Measurements from ENCODE around the gene LRRC8E. TPM values are rescaled to one million over a fixed set of nuclear protein-coding genes. Genes with fewer than 3 reads are reported as not detected.
"Not testable (repeated sequence)": the region's sequence is repeated elsewhere in the genome, so short reads cannot be mapped to it uniquely, and the experiment has no call there.

LRRC8E gene
- total RNA-seq, 4 donors from 2014 or later = 0.79 to 1.5 TPM; not detected in 2

DNA sequence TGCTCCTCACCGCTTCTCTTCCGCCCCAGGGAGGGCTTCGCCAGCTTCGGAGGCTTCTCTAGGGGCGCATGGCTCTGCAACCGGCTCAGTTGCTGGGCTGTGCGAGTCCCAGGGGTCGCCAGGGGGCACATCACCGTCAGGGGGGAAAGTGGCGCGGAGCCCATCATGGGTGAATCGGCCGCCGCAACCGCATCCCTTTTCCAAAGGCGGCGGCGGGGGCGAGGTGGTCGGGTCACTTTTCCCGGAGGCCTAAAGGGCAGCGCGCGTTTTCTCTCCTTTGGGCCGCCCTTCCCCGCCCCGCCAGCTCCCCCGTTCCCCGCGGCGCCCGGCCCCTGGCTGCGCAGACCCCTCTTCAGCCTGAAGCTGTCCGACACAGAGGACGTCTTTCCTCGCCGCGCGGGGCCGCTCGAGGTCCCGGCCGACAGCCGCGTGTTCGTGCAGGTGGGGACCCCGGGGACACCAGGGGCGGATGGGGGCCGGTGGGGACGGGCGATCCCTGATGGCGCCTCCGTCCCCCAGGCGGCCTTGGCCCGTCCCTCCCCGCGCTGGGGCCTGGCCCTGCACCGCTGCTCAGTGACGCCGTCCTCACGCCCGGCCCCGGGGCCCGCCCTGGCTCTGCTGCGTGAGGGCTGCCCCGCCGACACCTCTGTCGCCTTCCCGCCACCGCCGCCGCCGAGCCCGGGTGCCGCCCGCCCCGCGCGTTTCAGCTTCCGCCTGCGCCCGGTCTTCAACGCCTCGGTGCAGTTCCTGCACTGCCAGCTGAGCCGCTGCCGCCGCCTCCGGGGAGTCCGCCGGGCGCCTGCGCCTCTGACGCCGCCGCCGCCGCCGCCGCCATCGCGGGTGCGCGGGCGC lies 28.0 kb downstream of the LRRC8E start:
- H3K4me1 ChIP-seq = peaks cover 19 to 46% (median 35%) of the 10 kb centered on the region in 4 donors
- H3K36me3 ChIP-seq = peaks cover 0 to 15% (median 8%) of the 10 kb centered on the region in 4 donors
- peak overlapping the region in 3 of 4 donors; percentile 5 to 41 (median 33) for H3K4me3 ChIP-seq
- in situ Hi-C loops (cut with MboI; ENCODE audit: low pct_ligation_motif_present in 1 of 4, low pct_unique_long_range_greater_than_20kb in 1 of 4, low sequenced_read_pairs in 3 of 4) = no loop called here
- 3% methylated on average over 40 of the region's 104 CpGs; no CpG with 5 or more reads in 1 of the 2 donors for WGBS, 2 donors (ENCODE audit: low coverage in 1 of 2)
- intact Hi-C loops (cut with DNase I; ENCODE audit: low total_unique reads) = no loop called here
- TF ChIP-seq CTCF (IDR thresholded peaks at IDR 0.05) = no peak
- TF ChIP-seq EP300 (IDR thresholded peaks at IDR 0.05; ENCODE audit: low read depth) = no peak
- TF ChIP-seq POLR2AphosphoS5 (IDR thresholded peaks at IDR 0.05) = no peak
- no peak for TF ChIP-seq POLR2A (IDR thresholded peaks at IDR 0.05)
- peak; percentile 50 for DNase-seq
- H3K27me3 ChIP-seq = peaks cover 59% of the 10 kb centered on the region
- peak overlapping the region in 1 of 4 donors; percentile 56 for H3K27ac ChIP-seq
- H3K9me3 ChIP-seq = no peaks in the 10 kb centered on the region

DNA sequence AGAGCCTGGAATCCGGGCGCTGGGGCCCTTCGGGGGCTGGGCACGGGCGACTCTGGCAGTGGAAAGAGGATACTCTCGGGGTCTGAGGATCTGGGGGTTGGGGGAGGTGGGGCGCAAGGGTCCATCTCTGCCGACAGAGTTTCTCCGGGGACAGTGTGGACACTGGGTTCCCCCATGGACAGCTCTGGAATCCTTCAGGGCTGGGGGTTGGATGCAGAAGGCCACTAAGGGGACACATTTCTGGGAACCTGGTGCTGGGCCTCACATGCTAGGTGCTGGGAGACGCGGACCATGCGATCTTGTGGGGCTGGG lies 28.6 kb downstream of the LRRC8E start:
- WGBS, 2 donors (ENCODE audit: low coverage in 1 of 2) = 6% methylated on average over 9 of the region's 12 CpGs; no CpG with 5 or more reads in 1 of the 2 donors
- H3K9me3 ChIP-seq = no peaks in the 10 kb centered on the region
- intact Hi-C loops (cut with DNase I; ENCODE audit: low total_unique reads) = no loop called here
- peak overlapping the region in 1 of 4 donors; percentile 56 for H3K27ac ChIP-seq
- H3K27me3 ChIP-seq = peaks cover 59% of the 10 kb centered on the region
- DNase-seq = no peak
- in situ Hi-C loops (cut with MboI; ENCODE audit: low pct_ligation_motif_present in 1 of 4, low pct_unique_long_range_greater_than_20kb in 1 of 4, low sequenced_read_pairs in 3 of 4) = no loop called here
- H3K4me3 ChIP-seq = peak overlapping the region in 2 of 4 donors; percentile 33 to 41
- TF ChIP-seq EP300 (IDR thresholded peaks at IDR 0.05; ENCODE audit: low read depth) = no peak
- no peak for TF ChIP-seq POLR2A (IDR thresholded peaks at IDR 0.05)
- no peak for TF ChIP-seq CTCF (IDR thresholded peaks at IDR 0.05)
- no peak for TF ChIP-seq POLR2AphosphoS5 (IDR thresholded peaks at IDR 0.05)
- peaks cover 0 to 11% (median 5%) of the 10 kb centered on the region in 4 donors for H3K36me3 ChIP-seq
- H3K4me1 ChIP-seq = peaks cover 25 to 52% (median 41%) of the 10 kb centered on the region in 4 donors

DNA sequence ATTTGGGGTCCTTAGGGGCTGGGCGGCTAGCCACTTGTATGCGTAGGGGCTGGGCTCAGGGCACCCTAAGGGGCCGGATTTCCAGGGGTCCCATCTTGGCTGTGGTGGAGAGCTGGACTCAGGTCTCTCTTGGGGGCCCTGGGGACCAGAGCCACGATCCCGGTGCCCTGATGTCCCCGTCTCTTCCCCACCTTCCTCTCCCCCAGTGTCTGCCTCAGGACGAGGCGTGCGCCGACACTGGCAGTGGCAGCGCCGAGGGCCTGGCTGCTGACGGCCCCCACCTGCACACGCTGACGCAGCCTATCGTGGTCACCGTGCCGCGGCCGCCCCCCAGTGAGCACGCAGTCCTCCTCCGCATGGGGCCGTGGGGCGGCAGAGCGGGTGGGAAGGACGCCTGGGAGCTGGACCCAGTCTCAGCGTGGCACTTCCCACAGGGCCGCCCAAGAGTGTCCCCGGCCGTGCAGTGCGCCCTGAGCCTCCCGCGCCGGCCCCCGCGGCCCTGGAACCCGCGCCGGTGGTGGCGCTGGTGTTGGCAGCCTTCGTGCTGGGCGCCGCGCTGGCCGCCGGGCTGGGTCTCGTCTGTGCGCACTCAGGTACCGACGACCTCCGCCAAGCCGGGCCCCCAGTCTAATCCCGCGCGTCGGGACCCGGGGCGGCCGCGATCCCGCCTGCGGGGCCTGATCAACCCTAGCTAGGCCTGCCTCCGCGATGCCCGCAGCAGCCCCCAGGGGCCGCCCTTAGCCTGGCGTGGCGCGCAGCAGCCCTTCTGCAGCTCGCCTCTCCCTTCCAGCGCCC lies 29.2 kb downstream of the LRRC8E start:
- WGBS, 2 donors (ENCODE audit: low coverage in 1 of 2) = 5% methylated on average over 33 of the region's 71 CpGs; no CpG with 5 or more reads in 1 of the 2 donors
- TF ChIP-seq POLR2AphosphoS5 (IDR thresholded peaks at IDR 0.05) = no peak
- TF ChIP-seq EP300 (IDR thresholded peaks at IDR 0.05; ENCODE audit: low read depth) = no peak
- peak; percentile 29 to 61 (median 57) for TF ChIP-seq CTCF (IDR thresholded peaks at IDR 0.05)
- TF ChIP-seq POLR2A (IDR thresholded peaks at IDR 0.05) = no peak
- Histone ChIP-seq H3K36me3 (peaks cover 0 to 9% (median 2%) of the 10 kb centered on the region in 4 donors), H3K27me3 (peaks cover 59% of the 10 kb centered on the region), H3K4me1 (peaks cover 28 to 58% (median 43%) of the 10 kb centered on the region in 4 donors), H3K27ac (peak overlapping the region in 2 of 4 donors; percentile 9 to 56), H3K9me3 (no peaks in the 10 kb centered on the region), H3K4me3 (peak overlapping the region; percentile 0 to 41 (median 24))
- DNase-seq = peak; percentile 69
- intact Hi-C loops (cut with DNase I; ENCODE audit: low total_unique reads) = no loop called here
- in situ Hi-C loops (cut with MboI; ENCODE audit: low pct_ligation_motif_present in 1 of 4, low pct_unique_long_range_greater_than_20kb in 1 of 4, low sequenced_read_pairs in 3 of 4) = no loop called here

DNA sequence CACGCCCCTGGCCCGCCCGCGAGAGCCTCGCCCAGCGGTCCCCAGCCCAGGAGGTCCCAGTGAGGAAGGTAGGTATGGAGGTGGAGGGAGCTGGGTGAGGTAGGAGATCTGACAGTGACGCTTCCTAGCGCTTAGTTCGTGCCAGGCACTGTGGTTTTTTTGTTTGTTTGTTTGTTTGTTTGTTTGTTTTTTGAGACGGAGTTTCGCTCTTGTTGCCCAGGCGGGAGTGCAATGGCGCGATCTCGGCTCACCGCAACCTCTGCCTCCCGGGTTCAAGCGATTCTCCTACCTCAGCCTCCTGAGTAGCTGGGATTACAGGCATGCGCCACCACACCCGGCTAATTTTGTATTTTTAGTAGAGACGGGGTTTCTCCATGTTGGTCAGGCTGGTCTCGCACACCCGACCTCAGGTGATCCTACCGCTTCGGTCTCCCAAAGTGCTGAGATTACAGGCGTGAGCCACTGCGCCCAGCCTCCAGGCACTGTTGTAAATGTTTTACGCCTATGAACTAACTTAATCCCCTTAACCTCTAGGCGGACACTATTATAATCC lies 29.8 kb downstream of the LRRC8E start:
- Histone ChIP-seq H3K4me3 (peak overlapping the region in 2 of 4 donors; percentile 23 to 41), H3K27me3 (peaks cover 59% of the 10 kb centered on the region), H3K27ac (peak overlapping the region in 2 of 4 donors; percentile 9 to 56), H3K4me1 (peaks cover 28 to 60% (median 43%) of the 10 kb centered on the region in 4 donors)
- peak in 2 of 5 experiments; percentile 6 to 20 for TF ChIP-seq CTCF (IDR thresholded peaks at IDR 0.05)
- DNase-seq; H3K36me3 ChIP-seq; intact Hi-C loops (cut with DNase I; ENCODE audit: low total_unique reads); in situ Hi-C loops (cut with MboI; ENCODE audit: low pct_ligation_motif_present in 1 of 4, low pct_unique_long_range_greater_than_20kb in 1 of 4, low sequenced_read_pairs in 3 of 4); H3K9me3 ChIP-seq: not testable (repeated sequence)
- 25 to 39% methylated on average over 8 to 29 of the region's 29 CpGs for WGBS, 2 donors (ENCODE audit: low coverage in 1 of 2)
